Activated naive CD8-positive, alpha-beta T cell treated with anti-CD3 and anti-CD28 coated beads, Interleukin-2, amount 50 U/mL, for 24 hours (primary cell): ENCODE measurements around the gene PRUNE2.
"Not testable (repeated sequence)": the region's sequence is repeated elsewhere in the genome, so short reads cannot be mapped to it uniquely, and the experiment has no call there.

Experiments
- ATAC-seq: fragments of 150-1000 bp; cut with Tn5 transposase; one replicate; pipeline ENCODE4 v1.10.0; 2021
- DNase-seq: peaks from one replicate; pipeline ENCODE4 v3.0.0; 2021
- H3K27ac Mint-ChIP-seq: one replicate; pipeline ENCODE4 v1.8.0; 2021; ENCODE audit warnings: mild to moderate bottlenecking, mixed read lengths
- H3K27me3 Mint-ChIP-seq: one replicate; pipeline ENCODE4 v1.8.0; 2021; ENCODE audit warnings: mixed read lengths
- H3K36me3 Mint-ChIP-seq: one replicate; pipeline ENCODE4 v1.8.0; 2021; ENCODE audit warnings: low read depth, mixed read lengths
- H3K4me1 Mint-ChIP-seq: one replicate; pipeline ENCODE4 v1.8.0; 2021; ENCODE audit warnings: mixed read lengths
- H3K4me3 Mint-ChIP-seq: one replicate; pipeline ENCODE4 v1.8.0; 2021; ENCODE audit warnings: mild to moderate bottlenecking, moderate library complexity, mixed read lengths
- H3K9me3 Mint-ChIP-seq: one replicate; pipeline ENCODE4 v1.8.0; 2021; ENCODE audit warnings: mixed read lengths

The PRUNE2 gene

GRCh38 chr9:76593961-76594735 is 311.8 kb downstream of the PRUNE2 start:
- not testable (repeated sequence) for DNase-seq, H3K4me3 Mint-ChIP-seq, H3K27me3 Mint-ChIP-seq, H3K36me3 Mint-ChIP-seq, ATAC-seq, H3K27ac Mint-ChIP-seq, H3K9me3 Mint-ChIP-seq, H3K4me1 Mint-ChIP-seq

GRCh38 chr9:76592974-76593347 is 313.0 kb downstream of the PRUNE2 start:
- ATAC-seq (no peak), DNase-seq (no peak)
- H3K9me3 Mint-ChIP-seq: no peaks in the 10 kb centered on the region
- H3K4me3 Mint-ChIP-seq: no peak overlapping the region
- peaks cover 6% of the 10 kb centered on the region for H3K4me1 Mint-ChIP-seq
- H3K27ac Mint-ChIP-seq: no peak overlapping the region
- H3K27me3 Mint-ChIP-seq: peaks cover 10% of the 10 kb centered on the region
- H3K36me3 Mint-ChIP-seq: no peaks in the 10 kb centered on the region

GRCh38 chr9:76592091-76592973 is 313.6 kb downstream of the PRUNE2 start:
- ATAC-seq: no peak
- no peak for DNase-seq
- no peak overlapping the region for H3K27ac Mint-ChIP-seq
- no peaks in the 10 kb centered on the region for H3K36me3 Mint-ChIP-seq
- H3K4me1 Mint-ChIP-seq: peaks cover 6% of the 10 kb centered on the region
- H3K9me3 Mint-ChIP-seq: no peaks in the 10 kb centered on the region
- H3K4me3 Mint-ChIP-seq: no peak overlapping the region
- H3K27me3 Mint-ChIP-seq: peaks cover 10% of the 10 kb centered on the region

GRCh38 chr9:76591256-76591950 is 314.5 kb downstream of the PRUNE2 start:
- no peak for ATAC-seq

GRCh38 chr9:76588316-76588715 is 317.6 kb downstream of the PRUNE2 start:
- no peak for DNase-seq
- H3K4me3 Mint-ChIP-seq: no peak overlapping the region
- no peaks in the 10 kb centered on the region for H3K9me3 Mint-ChIP-seq
- no peaks in the 10 kb centered on the region for H3K36me3 Mint-ChIP-seq
- peaks cover 4% of the 10 kb centered on the region for H3K27me3 Mint-ChIP-seq
- no peak overlapping the region for H3K27ac Mint-ChIP-seq
- H3K4me1 Mint-ChIP-seq: peaks cover 6% of the 10 kb centered on the region
- no peak for ATAC-seq

More at GRCh38 chr9:76591256-76591950, 314.5 kb downstream of the PRUNE2 start:
- Mint-ChIP-seq H3K4me3 (no peak overlapping the region), H3K4me1 (peaks cover 6% of the 10 kb centered on the region), H3K36me3 (no peaks in the 10 kb centered on the region), H3K9me3 (no peaks in the 10 kb centered on the region), H3K27ac (no peak overlapping the region), H3K27me3 (peaks cover 8% of the 10 kb centered on the region)
- DNase-seq: no peak

- peaks cover 4% of the 10 kb centered on the region for H3K27me3 Mint-ChIP-seq
- no peak overlapping the region for H3K4me3 Mint-ChIP-seq
- DNase-seq (no peak), ATAC-seq (no peak)
- no peaks in the 10 kb centered on the region for H3K36me3 Mint-ChIP-seq
- no peaks in the 10 kb centered on the region for H3K9me3 Mint-ChIP-seq
- no peaks in the 10 kb centered on the region for H3K4me1 Mint-ChIP-seq
- no peak overlapping the region for H3K27ac Mint-ChIP-seq
Measured at GRCh38 chr9:76586390-76587314, 319.3 kb downstream of the PRUNE2 start.

- no peaks in the 10 kb centered on the region for H3K36me3 Mint-ChIP-seq
- no peak overlapping the region for H3K4me3 Mint-ChIP-seq
- peaks cover 5% of the 10 kb centered on the region for H3K27me3 Mint-ChIP-seq
- no peaks in the 10 kb centered on the region for H3K4me1 Mint-ChIP-seq
- ATAC-seq (no peak), DNase-seq (no peak)
- no peak overlapping the region for H3K27ac Mint-ChIP-seq
- H3K9me3 Mint-ChIP-seq: no peaks in the 10 kb centered on the region
Measured at GRCh38 chr9:76585487-76586389, 320.2 kb downstream of the PRUNE2 start.

- no peak overlapping the region for H3K27ac Mint-ChIP-seq
- DNase-seq (no peak), ATAC-seq (no peak)
- no peaks in the 10 kb centered on the region for H3K36me3 Mint-ChIP-seq
- peaks cover 5% of the 10 kb centered on the region for H3K27me3 Mint-ChIP-seq
- H3K9me3 Mint-ChIP-seq: no peaks in the 10 kb centered on the region
- no peak overlapping the region for H3K4me3 Mint-ChIP-seq
- peaks cover 5% of the 10 kb centered on the region for H3K4me1 Mint-ChIP-seq
Measured at GRCh38 chr9:76583256-76583655, 322.7 kb downstream of the PRUNE2 start.

- H3K27me3 Mint-ChIP-seq: peaks cover 13% of the 10 kb centered on the region
- H3K27ac Mint-ChIP-seq: no peak overlapping the region
- H3K9me3 Mint-ChIP-seq: no peaks in the 10 kb centered on the region
- H3K4me3 Mint-ChIP-seq: no peak overlapping the region
- peaks cover 20% of the 10 kb centered on the region for H3K4me1 Mint-ChIP-seq
- DNase-seq (no peak), ATAC-seq (no peak)
- no peaks in the 10 kb centered on the region for H3K36me3 Mint-ChIP-seq
Measured at GRCh38 chr9:76581731-76582130, 324.2 kb downstream of the PRUNE2 start.

GRCh38 chr9:76580820-76581219 is 325.1 kb downstream of the PRUNE2 start:
- Mint-ChIP-seq H3K4me1 (peaks cover 29% of the 10 kb centered on the region), H3K27me3 (peaks cover 15% of the 10 kb centered on the region), H3K36me3 (no peaks in the 10 kb centered on the region), H3K4me3 (no peak overlapping the region), H3K27ac (no peak overlapping the region), H3K9me3 (peaks cover 4% of the 10 kb centered on the region)
- DNase-seq: no peak
- ATAC-seq: no peak

GRCh38 chr9:76580188-76580587 is 325.7 kb downstream of the PRUNE2 start:
- ATAC-seq (no peak), DNase-seq (no peak)
- Mint-ChIP-seq H3K4me1 (peaks cover 32% of the 10 kb centered on the region), H3K27ac (no peak overlapping the region), H3K9me3 (peaks cover 4% of the 10 kb centered on the region), H3K36me3 (no peaks in the 10 kb centered on the region), H3K4me3 (no peak overlapping the region), H3K27me3 (peaks cover 17% of the 10 kb centered on the region)

GRCh38 chr9:76576344-76576743 is 329.6 kb downstream of the PRUNE2 start:
- H3K9me3 Mint-ChIP-seq: peaks cover 4% of the 10 kb centered on the region
- H3K27me3 Mint-ChIP-seq: peaks cover 32% of the 10 kb centered on the region
- H3K27ac Mint-ChIP-seq: peak overlapping the region; percentile 87
- peak overlapping the region; percentile 52 for H3K4me3 Mint-ChIP-seq
- peaks cover 44% of the 10 kb centered on the region for H3K4me1 Mint-ChIP-seq
- DNase-seq (peak; percentile 77), ATAC-seq (peak; percentile 94)
- H3K36me3 Mint-ChIP-seq: no peaks in the 10 kb centered on the region

GRCh38 chr9:76575761-76576160 is 330.2 kb downstream of the PRUNE2 start:
- H3K4me3 Mint-ChIP-seq: no peak overlapping the region
- peaks cover 4% of the 10 kb centered on the region for H3K9me3 Mint-ChIP-seq
- H3K27ac Mint-ChIP-seq: peak overlapping the region; percentile 87
- peaks cover 38% of the 10 kb centered on the region for H3K27me3 Mint-ChIP-seq
- ATAC-seq (no peak), DNase-seq (no peak)
- no peaks in the 10 kb centered on the region for H3K36me3 Mint-ChIP-seq
- peaks cover 49% of the 10 kb centered on the region for H3K4me1 Mint-ChIP-seq
